GM23338 (cell line): Measurements from ENCODE around the gene PAX5. TPM values are rescaled to one million over a fixed set of nuclear protein-coding genes. Genes with fewer than 3 reads are reported as not detected.

Experiments used
- ATAC-seq: fragments of 200-7000 bp; cut with Tn5 transposase; 3 replicates; pipeline ENCODE4 v1.9.1; 2020
- DNase-seq: peaks from one replicate; pipeline ENCODE4 v3.0.0-alpha.2; 2015; ENCODE audit warnings: low spot score
- H2AFZ ChIP-seq: fragments of 200-600 bp; sonication (generic); 2 replicates; pipeline ENCODE4 v1.8.0; 2016; ENCODE audit warnings: antibody characterized with exemption, mild to moderate bottlenecking, moderate library complexity
- H3F3A ChIP-seq: fragments of 200-600 bp; sonication (generic); replicated peaks from 2 replicates; pipeline ENCODE4 v1.8.0; 2017; ENCODE audit warnings: antibody characterized with exemption, mixed run types, low read depth
- H3K27ac ChIP-seq: fragments of 200-600 bp; sonication (generic); 2 replicates; pipeline ENCODE4 v1.6.1; 2016; ENCODE audit warnings: low read depth
- H3K27me3 ChIP-seq: fragments of 200-600 bp; sonication (generic); 2 replicates; pipeline ENCODE4 v1.8.0; 2016; ENCODE audit warnings: mild to moderate bottlenecking, mixed run types, moderate library complexity; ENCODE audit not compliant: insufficient read depth
- H3K36me3 ChIP-seq: fragments of 200-600 bp; sonication (generic); 2 replicates; pipeline ENCODE4 v1.8.0; 2016; ENCODE audit warnings: mild to moderate bottlenecking; ENCODE audit not compliant: insufficient read depth
- H3K4me1 ChIP-seq: fragments of 200-600 bp; sonication (generic); 2 replicates; pipeline ENCODE4 v1.8.0; 2016; ENCODE audit warnings: mild to moderate bottlenecking, moderate library complexity; ENCODE audit not compliant: insufficient read depth
- H3K4me2 ChIP-seq: fragments of 200-600 bp; sonication (generic); 2 replicates; pipeline ENCODE4 v1.7.1; 2017; ENCODE audit warnings: mixed run types
- H3K4me3 ChIP-seq: fragments of 200-600 bp; sonication (generic); 2 replicates; pipeline ENCODE4 v1.6.1; 2016; ENCODE audit warnings: mixed run types
- H3K79me2 ChIP-seq: fragments of 200-600 bp; sonication (generic); replicated peaks from 2 replicates; pipeline ENCODE4 v1.8.0; 2017; ENCODE audit warnings: mild to moderate bottlenecking; ENCODE audit not compliant: insufficient read depth
- H3K9me2 ChIP-seq: fragments of 200-600 bp; sonication (generic); 2 replicates; pipeline ENCODE4 v1.8.0; 2017; ENCODE audit not compliant: insufficient read depth
- H4K20me1 ChIP-seq: fragments of 200-600 bp; sonication (generic); replicated peaks from 2 replicates; pipeline ENCODE4 v1.8.0; 2017; ENCODE audit warnings: mild to moderate bottlenecking; ENCODE audit not compliant: insufficient read depth
- H3K27ac Mint-ChIP-seq: 2 replicates; pipeline ENCODE4 v1.8.0; 2020; ENCODE audit warnings: inconsistent platforms, mild to moderate bottlenecking, moderate library complexity, mixed read lengths
- H3K27me3 Mint-ChIP-seq: 3 replicates; pipeline ENCODE4 v1.8.0; 2022; ENCODE audit warnings: low read depth, mild to moderate bottlenecking, moderate library complexity, mixed read lengths, inconsistent platforms; ENCODE audit not compliant: insufficient read depth, poor library complexity
- H3K36me3 Mint-ChIP-seq: 3 replicates; pipeline ENCODE4 v1.8.0; 2021; ENCODE audit warnings: low read depth, mild to moderate bottlenecking, inconsistent platforms, moderate library complexity, mixed read lengths
- H3K4me1 Mint-ChIP-seq: 3 replicates; pipeline ENCODE4 v1.8.0; 2020; ENCODE audit warnings: mild to moderate bottlenecking, inconsistent platforms, mixed read lengths
- H3K4me3 Mint-ChIP-seq: 3 replicates; pipeline ENCODE4 v1.8.0; 2021; ENCODE audit warnings: moderate library complexity, mild to moderate bottlenecking, inconsistent platforms, mixed read lengths
- H3K9me3 Mint-ChIP-seq: 3 replicates; pipeline ENCODE4 v1.8.0; 2020; ENCODE audit warnings: moderate library complexity, mild to moderate bottlenecking, inconsistent platforms, mixed read lengths
- CREB1 ChIP-seq: fragments of 250-450 bp; sonication (Bioruptor Pico); IDR thresholded peaks from 2 replicates; pipeline ENCODE4 v1.5.0; 2020; ENCODE audit warnings: low read depth, mild to moderate bottlenecking, moderate library complexity
- CTCF ChIP-seq, 2 experiments: fragments of 200-600 bp in 1 of 2; sonication (generic) in 1 of 2; conservative IDR thresholded peaks; 2 replicates each; pipeline versions ENCODE4 v1.5.1 to v1.6.1; 2016 to 2017; ENCODE audit warnings: antibody characterized with exemption in 2 of 2, low read depth in 2 of 2, mild to moderate bottlenecking in 2 of 2, moderate library complexity in 1 of 2
- ETS1 ChIP-seq: IDR thresholded peaks from 2 replicates; pipeline ENCODE4 v1.6.1; 2016; ENCODE audit warnings: antibody characterized with exemption
- EZH2phosphoT487 ChIP-seq: fragments of 200-600 bp; sonication (generic); IDR thresholded peaks from one replicate; pipeline ENCODE4 v1.8.1; 2018; ENCODE audit warnings: antibody characterized with exemption; ENCODE audit not compliant: unreplicated experiment
- JUNB ChIP-seq: IDR thresholded peaks from one replicate; pipeline ENCODE4 v1.6.1; 2016; ENCODE audit warnings: antibody characterized with exemption; ENCODE audit not compliant: unreplicated experiment
- NANOG ChIP-seq: IDR thresholded peaks from 2 replicates; pipeline ENCODE4 v1.6.1; 2016; ENCODE audit warnings: antibody characterized with exemption, borderline replicate concordance
- POLR2AphosphoS5 ChIP-seq: IDR thresholded peaks from 2 replicates; pipeline ENCODE4 v1.6.1; 2016; ENCODE audit warnings: antibody characterized with exemption, low read depth
- STAT1 ChIP-seq: IDR thresholded peaks from one replicate; pipeline ENCODE4 v1.6.1; 2016; ENCODE audit warnings: antibody characterized with exemption; ENCODE audit not compliant: unreplicated experiment
- ZNF114 ChIP-seq: fragments of 250-450 bp; sonication (Bioruptor Pico); IDR thresholded peaks from 2 replicates; pipeline ENCODE4 v1.5.0; 2020; ENCODE audit warnings: mild to moderate bottlenecking, moderate library complexity
- ZNF331 ChIP-seq: fragments of 250-450 bp; sonication (Bioruptor Pico); IDR thresholded peaks from 2 replicates; pipeline ENCODE4 v1.5.0; 2020; ENCODE audit warnings: low read depth, mild to moderate bottlenecking, moderate library complexity
- ZNF462 ChIP-seq: fragments of 250-450 bp; sonication (Bioruptor Pico); IDR thresholded peaks from 2 replicates; pipeline ENCODE4 v1.5.0; 2020; ENCODE audit warnings: mild to moderate bottlenecking, moderate library complexity
- polyA plus RNA-seq: library from polyadenylated mRNA; unstranded; fragments of >200 nt; fragmentation: Nextera tagmentation; extraction: Ambion mirVana; gene quantifications from 2 replicates; pipeline ENCODE4 v1.2.1, GENCODE V29; 2016
- total RNA-seq: library from RNA; depleted of rRNA; stranded (reverse); fragments of >200 nt; shearing (Covaris generic); gene quantifications from 2 replicates; pipeline ENCODE4 v1.2.3, GENCODE V29; 2014

Gene PAX5
- total and polyA plus RNA-seq, 2 experiments from 2014 or later = 0.17 to 0.60 TPM

GRCh38 chr9:36962691-36963090 lies 71.4 kb downstream of the PAX5 start:
- Histone ChIP-seq H3K9me2 (no peaks in the 10 kb centered on the region; the same call in 1 of the 2 replicates), H3K36me3 (no peaks in the 10 kb centered on the region), H3K4me2 (no peak overlapping the region), H2AFZ (no peak overlapping the region), H3K4me3 (no peak overlapping the region), H3K79me2 (no peaks in the 10 kb centered on the region), H3K27ac (no peak overlapping the region), H3F3A (no peaks in the 10 kb centered on the region), H3K4me1 (no peaks in the 10 kb centered on the region), H4K20me1 (no peaks in the 10 kb centered on the region), H3K27me3 (no peaks in the 10 kb centered on the region)
- H3K4me3 Mint-ChIP-seq = no peak overlapping the region
- DNase-seq (no peak), ATAC-seq (no peak)
- H3K27ac Mint-ChIP-seq = no peak overlapping the region
- H3K4me1 Mint-ChIP-seq = peaks cover 4% of the 10 kb centered on the region; the same call in 1 of the 3 replicates
- no peaks in the 10 kb centered on the region for H3K36me3 Mint-ChIP-seq
- TF ChIP-seq POLR2AphosphoS5 (no peak), EZH2phosphoT487 (no peak), ETS1 (no peak), NANOG (no peak), ZNF114 (CRISPR knock-in tag) (no peak), STAT1 (no peak)
- no peaks in the 10 kb centered on the region for H3K9me3 Mint-ChIP-seq
- H3K27me3 Mint-ChIP-seq = peaks cover 19% of the 10 kb centered on the region

- no peaks in the 10 kb centered on the region for H3F3A ChIP-seq
- no peak overlapping the region for H3K4me2 ChIP-seq
- H3K4me1 Mint-ChIP-seq = peaks cover 8% of the 10 kb centered on the region; the same call in 2 of the 3 replicates
- H3K36me3 ChIP-seq = no peaks in the 10 kb centered on the region
- no peak overlapping the region for H3K27ac Mint-ChIP-seq
- H3K4me3 Mint-ChIP-seq = no peak overlapping the region
- H3K36me3 Mint-ChIP-seq = no peaks in the 10 kb centered on the region
- H3K9me2 ChIP-seq = peaks cover 3% of the 10 kb centered on the region; the same call in 1 of the 2 replicates
- peak overlapping the region; percentile 78; the same call in 1 of the 2 replicates for H2AFZ ChIP-seq
- no peak overlapping the region for H3K27ac ChIP-seq
- peak; percentile 33; the same call in 2 of the 3 replicates for ATAC-seq
- peak; percentile 16 for DNase-seq
- H3K79me2 ChIP-seq = no peaks in the 10 kb centered on the region
- H3K4me1 ChIP-seq = peaks cover 3% of the 10 kb centered on the region; the same call in 1 of the 2 replicates
- peaks cover 21% of the 10 kb centered on the region for H3K27me3 Mint-ChIP-seq
- H4K20me1 ChIP-seq = no peaks in the 10 kb centered on the region
- no peaks in the 10 kb centered on the region for H3K9me3 Mint-ChIP-seq
- H3K4me3 ChIP-seq = no peak overlapping the region
- no peaks in the 10 kb centered on the region for H3K27me3 ChIP-seq
- TF ChIP-seq CTCF (conservative IDR thresholded peaks at IDR 0.05; ENCODE audit: low read depth in 2 of 2) = no peak
- no peak for TF ChIP-seq EZH2phosphoT487
- no peak for TF ChIP-seq JUNB
- no peak for TF ChIP-seq ZNF331 (CRISPR knock-in tag)
- TF ChIP-seq ZNF462 (CRISPR knock-in tag) = no peak
- TF ChIP-seq CREB1 (CRISPR knock-in tag) = no peak
These were observed 72.3 kb downstream of the PAX5 start for GRCh38 chr9:36961561-36962325.
